Heart left ventricle (tissue), 16 donors: ENCODE results near the gene SPATA1. TPM values are rescaled to one million over a fixed set of nuclear protein-coding genes. Genes with fewer than 3 reads are reported as not detected.

Experiments
- ATAC-seq, 4 donors: fragments of 200-7000 bp; cut with Tn5 transposase; one replicate each; pipeline ENCODE4 v1.9.1; 2020 to 2022; ENCODE audit warnings: moderate library complexity in 4 of 4, mild to moderate bottlenecking in 3 of 4, moderate number of reproducible peaks in 1 of 4
- DNase-seq, 5 donors: peaks; one replicate each; pipeline ENCODE4 v3.0.0-alpha.2; 2020
- H3K27ac ChIP-seq, 12 donors: fragments of 200-600 bp; sonication (generic) in 4 of 12; one replicate each; pipeline versions ENCODE4 v1.5.0 to v1.8.0; 2016 to 2022; ENCODE audit warnings: mild to moderate bottlenecking in 2 of 12
- H3K27me3 ChIP-seq, 9 donors: fragments of 200-600 bp; sonication (generic) in 2 of 9; one replicate each; pipeline versions ENCODE4 v1.5.1 to v1.8.0; 2016 to 2022; ENCODE audit warnings: mild to moderate bottlenecking in 3 of 9
- H3K36me3 ChIP-seq, 9 donors: fragments of 200-600 bp; sonication (generic) in 2 of 9; one replicate each; pipeline versions ENCODE4 v1.5.0 to v1.8.0; 2018 to 2022; ENCODE audit warnings: mild to moderate bottlenecking in 2 of 9
- H3K4me1 ChIP-seq, 12 donors: fragments of 200-600 bp; sonication (generic) in 4 of 12; one replicate each; pipeline versions ENCODE4 v1.5.0 to v1.8.0; 2016 to 2022; ENCODE audit warnings: mild to moderate bottlenecking in 3 of 12
- H3K4me3 ChIP-seq, 12 donors: fragments of 200-600 bp; sonication (generic) in 4 of 12; one replicate each; pipeline versions ENCODE4 v1.5.0 to v1.8.0; 2017 to 2022; ENCODE audit warnings: mild to moderate bottlenecking in 9 of 12, moderate library complexity in 4 of 12
- H3K9me3 ChIP-seq, 12 donors: fragments of 200-600 bp; sonication (generic) in 4 of 12; one replicate each; pipeline versions ENCODE4 v1.5.0 to v1.8.0; 2016 to 2022; ENCODE audit warnings: mild to moderate bottlenecking in 1 of 12
- CTCF ChIP-seq, 12 donors: fragments of 200-600 bp; sonication (generic) in 4 of 12; IDR thresholded peaks; one replicate each; pipeline versions ENCODE4 v1.5.0 to v1.8.0; 2018 to 2022; ENCODE audit warnings: antibody characterized with exemption in 12 of 12, mild to moderate bottlenecking in 5 of 12
- POLR2A ChIP-seq, 2 donors: fragments of 450-650 bp; IDR thresholded peaks; one replicate each; pipeline ENCODE4 v1.6.1; 2017; ENCODE audit warnings: antibody characterized with exemption in 2 of 2, mild to moderate bottlenecking in 2 of 2, moderate library complexity in 2 of 2
- WGBS, 4 donors: extraction: QIAGEN DNeasy Blood & Tissue Kit in 2 of 4; methylation state at CpG; one replicate each; pipeline versions ENCODE4 v1.1.5 to v1.1.7; 2013 to 2018; 5-methylcytosine and 5-hydroxymethylcytosine counted together
- intact Hi-C, 10 donors: fragments of 100-400 bp; cut with DNase I; formaldehyde crosslinking; loops; one replicate each; pipeline versions ENCODE4 v1.11.1 to v1.14.2; 2022
- polyA plus RNA-seq, 2 donors: library from polyadenylated mRNA; stranded (reverse); fragments of 200-250 nt; gene quantifications; one replicate each; pipeline ENCODE4 v1.2.3, GENCODE V29; 2013
- total RNA-seq, 9 donors: library from RNA; depleted of rRNA in 2 of 9; stranded (reverse); fragments of >200 nt in 2 of 9; fragmentation: NEBNext Ultra II Directional in 3 of 9; extraction: Animal tissue kit (Norgen Biotek cat#: 25700) in 3 of 9; gene quantifications; one replicate each; pipeline versions ENCODE4 v1.1.0 to v1.2.4, GENCODE V29; 2016 to 2023
- donor health status: ischemic (EF 13 %, LVEDD 7.1; RV severe dilation, severe dysfunction).
- donor health status: healthy with polysubstance abuse.
- donor health status: DM: no; HTN: yes; CAD: no.
- donor health status: DM: no; HTN: no; CAD: no.
- donor health status: ischemic (EF 25% LVEDD 6.9; RV normal size, moderate dysfunction).
- donor health status: ischemic (EF 25% LVEDD 5.7; RV mildly dilated, moderate dysfunction).
- donor health status: healthy.
- donor health status: DM: yes; HTN: yes; CAD: no.
- donor health status: ischemic (EF 35%, LVEDD 5.7; RV mildly dilated, moderate dysfunction).
- donor health status: nonischemic (EF 11% LVEDD 7.7; RV severe dilation, severe dysfunction).
- donor health status: DM: yes; HTN: yes; CAD: no.
- donor health status: PGD.
- donor health status: ischemic (EF 29% LVEDD 5.4; RV normal size, mild dysfunction).
- donor health status: nonischemic (EF 23%, LVEDD 6.1; RV moderate dilation, normal function).

SPATA1 gene
- total and polyA plus RNA-seq, 11 donors = 0.19 to 2.0 (median 1.2) TPM; not detected in 2

- ATAC-seq (no peak), DNase-seq (no peak)
- H3K27ac ChIP-seq = no peak overlapping the region
- peaks cover 0 to 16% (median 2%) of the 10 kb centered on the region in 12 donors for H3K4me1 ChIP-seq
- intact Hi-C loops = no loop called here
- TF ChIP-seq CTCF (IDR thresholded peaks at IDR 0.05) (no peak), POLR2A (IDR thresholded peaks at IDR 0.05) (no peak)
- H3K27me3 ChIP-seq = no peaks in the 10 kb centered on the region
- H3K36me3 ChIP-seq = peaks cover 0 to 100% (median 94%) of the 10 kb centered on the region in 9 donors
- H3K9me3 ChIP-seq = no peaks in the 10 kb centered on the region
- H3K4me3 ChIP-seq = no peak overlapping the region
- 36 to 57% (median 47%) methylated on average over 1 of the region's 1 CpG for WGBS, 4 donors
Measured at GRCh38 chr1:84493747-84494146, 12.4 kb upstream of the SPATA1 start.

GRCh38 chr1:84496498-84496897 is 9.7 kb upstream of the SPATA1 start:
- intact Hi-C loops = no loop called here
- Histone ChIP-seq H3K9me3 (no peaks in the 10 kb centered on the region), H3K27me3 (no peaks in the 10 kb centered on the region), H3K36me3 (peaks cover 0 to 100% (median 92%) of the 10 kb centered on the region in 9 donors), H3K4me3 (no peak overlapping the region), H3K4me1 (peaks cover 4 to 35% (median 14%) of the 10 kb centered on the region in 12 donors), H3K27ac (no peak overlapping the region)
- WGBS, 4 donors = 73 to 92% (median 83%) methylated on average over 3 of the region's 3 CpGs
- DNase-seq (no peak), ATAC-seq (no peak)
- no peak for TF ChIP-seq POLR2A (IDR thresholded peaks at IDR 0.05)
- TF ChIP-seq CTCF (IDR thresholded peaks at IDR 0.05) = no peak

- TF ChIP-seq POLR2A (IDR thresholded peaks at IDR 0.05) = no peak
- no peak for TF ChIP-seq CTCF (IDR thresholded peaks at IDR 0.05)
- Histone ChIP-seq H3K4me3 (no peak overlapping the region), H3K9me3 (no peaks in the 10 kb centered on the region), H3K36me3 (peaks cover 0 to 93% (median 80%) of the 10 kb centered on the region in 9 donors), H3K27me3 (no peaks in the 10 kb centered on the region), H3K27ac (no peak overlapping the region), H3K4me1 (peaks cover 5 to 46% (median 23%) of the 10 kb centered on the region in 12 donors)
- ATAC-seq (no peak), DNase-seq (no peak)
- intact Hi-C loops = no loop called here
- 44 to 49% (median 47%) methylated on average over 2 of the region's 2 CpGs for WGBS, 4 donors
Measured at GRCh38 chr1:84497631-84498275, 8.4 kb upstream of the SPATA1 start.

GRCh38 chr1:84502927-84503326 is 3.3 kb upstream of the SPATA1 start:
- 30 to 46% (median 40%) methylated on average over 5 of the region's 5 CpGs for WGBS, 4 donors
- Histone ChIP-seq H3K27ac (peak overlapping the region in 2 of 12 donors; percentile 16 to 97), H3K9me3 (no peaks in the 10 kb centered on the region), H3K27me3 (no peaks in the 10 kb centered on the region), H3K4me3 (peak overlapping the region in 5 of 12 donors; percentile 62 to 91 (median 82)), H3K4me1 (peaks cover 5 to 72% (median 44%) of the 10 kb centered on the region in 12 donors), H3K36me3 (peaks cover 0 to 42% (median 28%) of the 10 kb centered on the region in 9 donors)
- DNase-seq = no peak
- TF ChIP-seq CTCF (IDR thresholded peaks at IDR 0.05) (no peak), POLR2A (IDR thresholded peaks at IDR 0.05) (no peak)
- ATAC-seq = no peak
- intact Hi-C loops = loop anchor here in 3 of 10 donors (10.0 kb wide), 3 partner anchors 72 to 208 kb away; partner anchors contain the start of gene CTBS (in 2 of the 3)
